NK-92 (cell line): ENCODE measurements around the gene PTPRG.
"Not testable (repeated sequence)": the region's sequence is repeated elsewhere in the genome, so short reads cannot be mapped to it uniquely, and the experiment has no call there.

Experiments used
- DNase-seq: peaks from one replicate; lab custom pipeline; 2025; ENCODE audit not compliant: unreplicated experiment; lab: John Stamatoyannopoulos, UW

The PTPRG gene

DNA sequence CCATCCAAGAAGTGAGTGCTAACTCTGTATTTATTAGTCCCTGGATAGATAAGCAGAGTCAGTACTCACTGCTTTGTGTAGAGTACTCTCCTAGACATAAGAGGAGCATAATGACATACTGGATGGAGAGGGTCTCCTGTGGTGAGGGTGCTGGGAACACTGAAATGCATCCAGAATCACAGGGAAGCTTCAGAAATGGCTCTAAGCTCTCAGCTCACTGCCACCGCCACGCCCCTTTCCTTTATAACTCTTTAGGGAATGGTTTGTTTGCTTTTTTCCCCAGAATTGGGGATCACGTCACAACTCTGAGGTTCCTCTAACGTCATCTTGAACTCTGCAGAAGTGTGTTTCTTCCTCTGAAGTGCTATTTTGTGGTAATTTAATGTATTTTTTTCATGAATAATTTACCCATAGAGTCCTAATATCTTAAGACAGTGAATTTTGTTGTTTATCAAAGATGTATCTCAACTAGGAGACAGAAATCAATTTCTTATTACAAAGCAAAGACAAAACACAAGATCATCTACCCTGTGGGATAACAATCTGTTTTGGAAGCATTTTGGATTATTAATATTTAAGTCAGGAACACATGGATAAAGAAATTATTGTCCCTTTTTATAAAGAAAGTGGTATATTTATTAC is 154.6 kb downstream of the PTPRG start:
- DNase-seq: no peak

DNA sequence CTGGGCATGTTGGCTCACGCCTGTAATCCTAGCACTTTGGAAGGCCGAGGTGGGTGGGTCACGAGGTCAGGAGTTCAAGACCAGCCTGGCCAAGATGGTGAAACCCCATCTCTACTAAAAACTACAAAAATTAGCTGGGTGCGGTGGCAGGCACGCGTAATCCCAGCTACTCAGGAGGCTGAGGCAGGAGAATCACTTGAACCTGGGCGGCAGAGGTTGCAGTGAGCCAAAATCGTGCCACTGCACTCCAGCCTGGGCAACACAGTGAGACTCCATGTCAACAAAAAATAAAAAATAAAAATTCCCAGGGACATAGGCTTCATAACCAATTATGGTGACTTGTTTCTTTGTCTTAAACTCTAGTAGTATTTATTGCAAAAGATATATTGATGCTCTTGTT is 155.3 kb downstream of the PTPRG start:
- DNase-seq: not testable (repeated sequence)

DNA sequence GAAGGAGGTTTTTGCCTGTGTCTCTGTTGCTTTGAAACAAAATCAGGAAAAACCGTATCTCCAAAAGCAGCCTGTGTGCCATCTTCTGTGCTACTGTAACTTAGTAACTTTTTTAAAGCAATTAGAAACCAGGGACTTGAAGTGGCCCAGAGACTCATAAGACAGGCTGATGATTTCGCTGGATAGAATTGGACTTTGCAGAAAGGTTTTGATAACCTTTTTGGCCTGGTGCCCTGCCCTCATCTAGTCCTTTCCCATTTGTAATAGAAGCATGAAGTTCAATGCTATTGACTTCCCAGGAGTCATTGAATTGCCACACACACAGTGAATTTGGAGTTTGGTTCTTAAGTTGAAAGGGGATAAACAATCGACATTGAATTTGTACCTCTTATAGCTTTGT is 157.2 kb downstream of the PTPRG start:
- no peak for DNase-seq

DNA sequence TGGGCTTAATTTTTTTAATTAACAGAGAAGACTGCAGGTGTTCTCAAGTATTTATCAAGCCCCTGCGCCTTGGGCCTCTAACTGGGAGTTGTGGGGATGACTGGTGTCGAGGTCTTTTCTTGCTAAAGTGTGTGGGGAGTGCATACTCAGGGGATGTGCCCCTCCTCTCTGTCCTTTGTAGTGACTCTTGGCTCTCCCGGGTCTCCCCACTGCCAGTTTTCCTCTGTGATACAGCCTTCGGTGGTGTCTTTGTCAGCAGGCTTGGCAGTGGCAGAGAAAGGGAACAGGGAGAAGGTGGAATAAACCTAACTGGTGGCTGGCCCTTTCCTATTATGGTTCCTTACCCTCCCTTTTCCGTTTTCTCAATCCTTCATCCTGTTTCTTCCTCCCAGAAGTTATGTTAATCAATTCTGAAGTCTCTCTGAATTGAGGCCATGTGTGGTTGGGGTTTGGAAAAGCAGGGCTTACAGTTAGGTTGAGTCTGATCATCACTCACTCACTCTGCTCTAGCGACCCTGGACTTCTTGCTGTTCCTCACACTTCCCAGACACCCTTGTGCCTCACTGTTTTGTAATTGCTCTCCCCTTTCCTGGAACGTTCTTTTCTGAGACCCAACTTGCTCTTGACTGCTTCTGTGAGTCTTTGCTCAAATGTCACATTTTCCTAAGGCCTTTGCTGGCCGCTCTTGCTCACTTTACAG is 158.1 kb downstream of the PTPRG start:
- no peak for DNase-seq

DNA sequence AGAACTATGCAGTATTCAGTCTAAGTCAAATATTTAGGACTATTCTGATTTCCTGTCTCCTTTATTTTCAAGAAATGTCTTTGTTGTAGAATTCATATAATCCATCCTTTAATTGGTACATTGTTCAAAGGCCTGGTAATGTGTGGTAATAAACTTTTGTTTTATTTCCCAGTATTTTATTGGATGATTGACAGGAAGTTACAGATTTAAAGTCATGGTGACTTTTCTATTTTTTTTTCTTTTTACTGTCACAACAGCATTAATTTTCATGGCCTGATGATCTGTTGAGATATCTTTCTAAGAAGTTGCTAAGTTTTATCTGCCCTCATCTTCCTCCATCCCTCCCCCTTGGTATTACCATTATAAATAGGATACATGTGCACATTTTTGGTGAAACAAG is 161.7 kb downstream of the PTPRG start:
- no peak for DNase-seq

DNA sequence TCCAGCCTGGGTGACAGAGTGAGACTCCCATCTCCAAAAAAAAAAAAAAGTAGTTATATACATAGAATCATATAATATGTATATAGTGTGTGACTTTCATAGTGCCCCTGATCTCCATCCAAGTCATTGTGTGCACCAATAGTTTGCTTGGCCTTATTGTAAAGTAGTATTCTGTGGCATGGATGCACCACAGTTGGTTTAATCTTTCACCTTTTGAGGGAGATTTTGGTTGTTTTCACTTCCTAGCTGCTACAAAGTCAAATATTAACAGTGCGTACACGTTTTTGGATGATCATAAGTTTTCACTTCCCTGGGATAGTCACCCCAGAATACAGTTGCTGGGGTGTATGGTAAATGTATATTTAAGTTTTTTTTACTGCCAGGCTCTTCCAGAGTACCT is 162.8 kb downstream of the PTPRG start:
- DNase-seq: no peak

DNA sequence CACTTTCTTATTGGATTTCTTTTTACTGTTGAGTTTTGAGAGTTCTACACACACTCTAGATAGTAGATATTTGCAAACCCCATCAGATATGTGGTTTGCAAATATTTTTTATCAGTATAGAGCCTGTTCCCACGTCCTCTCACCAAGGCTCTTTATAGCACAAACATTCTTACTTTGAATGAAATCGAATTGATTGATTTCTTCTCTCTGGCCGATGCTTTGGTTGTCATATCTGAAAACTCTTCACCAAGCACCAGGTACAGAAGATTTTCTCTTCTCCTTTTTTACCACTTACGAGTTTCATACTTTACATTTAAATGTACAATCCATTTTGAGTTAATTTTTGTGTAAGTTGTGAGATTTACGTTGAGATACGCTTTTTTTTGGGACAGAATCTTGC is 163.4 kb downstream of the PTPRG start:
- DNase-seq: no peak

DNA sequence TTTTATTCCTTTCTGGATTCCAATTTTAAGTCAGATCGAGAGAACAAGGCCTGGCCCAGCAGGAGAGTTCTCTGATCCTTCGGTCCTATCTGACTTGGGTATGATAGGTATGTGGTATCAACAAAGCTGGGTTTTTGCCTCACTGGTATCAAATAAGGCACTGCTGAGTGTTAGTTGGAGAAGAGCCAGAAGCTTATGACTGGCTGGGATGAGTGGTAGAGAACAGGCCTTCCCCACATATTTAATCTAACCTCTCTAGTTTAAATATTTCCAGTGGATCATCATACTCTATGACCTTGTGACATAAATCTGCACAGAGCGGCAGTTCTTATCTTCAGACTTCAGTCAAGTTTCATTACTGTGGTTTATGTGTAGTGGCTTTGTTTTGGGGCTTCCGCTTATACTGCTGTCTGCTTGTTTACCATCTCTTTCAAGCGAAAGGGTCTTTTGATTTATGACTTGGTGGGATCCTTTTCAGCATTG is 164.5 kb downstream of the PTPRG start:
- DNase-seq: no peak

DNA sequence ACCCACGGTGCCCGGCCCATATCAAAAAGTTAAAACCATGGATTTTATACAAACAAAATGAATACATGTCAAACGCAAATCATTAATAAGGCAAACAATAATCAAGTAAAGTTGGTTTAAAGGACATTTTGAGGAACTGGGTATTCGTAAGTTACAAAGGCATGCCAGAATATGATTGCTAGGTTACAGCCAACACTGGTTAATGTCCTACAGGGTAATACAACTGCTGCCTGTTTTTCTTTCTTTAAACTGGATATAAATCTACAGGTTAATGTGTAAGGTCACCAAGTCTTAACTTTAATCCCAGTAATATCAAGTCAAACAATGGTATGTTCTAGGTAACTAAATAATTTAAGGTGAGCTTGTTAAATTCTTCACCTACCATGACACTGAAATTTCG is 166.1 kb downstream of the PTPRG start:
- DNase-seq: no peak

DNA sequence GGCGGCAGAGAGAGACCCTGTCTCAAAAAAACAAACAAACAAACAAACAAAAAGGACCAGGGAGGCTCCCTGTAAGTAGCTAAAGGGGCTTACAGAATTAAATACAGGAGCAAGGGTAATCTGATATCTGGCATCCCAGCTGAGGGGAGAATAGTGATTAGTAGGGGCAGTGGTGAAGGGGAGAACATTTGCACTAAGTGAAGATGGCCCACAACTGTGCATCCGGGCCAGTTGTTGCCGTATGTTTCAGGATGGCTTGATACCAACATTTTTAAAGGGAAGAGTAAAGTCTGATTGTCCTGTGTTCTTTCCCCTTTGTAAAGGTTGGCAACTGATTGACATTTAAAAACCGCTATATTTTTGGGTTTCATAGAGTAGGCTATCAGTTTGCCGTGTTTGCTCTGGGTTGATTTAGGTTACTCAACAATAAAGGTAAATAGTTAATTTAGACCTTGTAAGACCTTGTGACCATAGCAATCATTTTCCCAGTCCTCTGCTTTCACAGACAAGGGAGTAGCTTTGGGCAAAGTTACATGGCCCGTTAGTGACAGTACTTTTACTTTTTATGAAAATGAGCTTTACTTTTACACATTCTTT is 167.8 kb downstream of the PTPRG start:
- no peak for DNase-seq

DNA sequence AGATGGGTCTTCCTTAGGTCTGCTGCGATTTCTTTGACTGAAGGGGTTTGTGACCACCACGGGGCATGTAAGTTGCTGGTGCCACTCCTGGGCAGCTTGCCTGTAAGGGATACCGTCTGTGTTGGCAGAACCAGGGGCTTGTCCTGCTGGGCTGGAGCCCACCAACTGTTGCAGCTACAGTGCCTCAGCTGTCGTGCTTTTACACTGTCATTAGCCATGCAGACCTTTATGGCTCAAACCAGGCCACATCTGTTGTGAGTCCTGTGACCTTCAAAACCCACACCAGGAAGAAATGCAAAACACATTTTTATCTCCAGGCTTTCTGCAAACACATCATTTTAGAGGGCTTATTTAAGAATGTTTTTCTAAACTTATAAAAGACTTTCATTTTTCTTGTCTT is 168.7 kb downstream of the PTPRG start:
- DNase-seq: no peak

DNA sequence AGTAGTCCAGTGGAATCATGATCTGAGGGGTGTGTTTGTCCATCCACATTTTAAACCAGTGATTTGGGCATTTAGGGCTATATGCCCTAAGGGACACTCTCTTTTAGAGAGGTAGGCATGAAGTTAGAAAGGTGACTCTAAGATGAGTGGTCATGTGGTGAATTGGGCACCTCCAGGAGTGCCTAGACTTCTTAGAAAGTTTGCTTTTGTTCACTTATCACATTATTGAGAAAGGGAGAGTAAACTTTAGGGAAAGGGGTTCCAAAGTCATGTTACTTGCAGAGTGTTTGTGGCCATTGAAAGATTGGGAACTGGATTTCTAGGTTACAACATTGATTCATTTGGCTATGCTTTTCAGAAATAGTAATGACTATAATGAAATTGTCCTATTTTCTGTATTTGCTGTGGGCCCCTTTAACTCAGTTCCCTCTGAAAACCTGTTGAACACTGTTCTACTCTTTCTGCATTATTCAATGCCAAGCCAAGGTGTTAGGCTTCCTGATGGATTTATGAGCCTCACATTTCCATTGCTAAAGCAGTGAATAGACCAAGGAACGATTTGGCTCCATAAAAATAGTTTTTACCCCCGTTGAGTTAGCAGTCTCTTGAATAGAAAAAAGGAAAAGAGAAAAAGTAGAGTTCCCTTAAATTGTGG is 169.3 kb downstream of the PTPRG start:
- DNase-seq: no peak

DNA sequence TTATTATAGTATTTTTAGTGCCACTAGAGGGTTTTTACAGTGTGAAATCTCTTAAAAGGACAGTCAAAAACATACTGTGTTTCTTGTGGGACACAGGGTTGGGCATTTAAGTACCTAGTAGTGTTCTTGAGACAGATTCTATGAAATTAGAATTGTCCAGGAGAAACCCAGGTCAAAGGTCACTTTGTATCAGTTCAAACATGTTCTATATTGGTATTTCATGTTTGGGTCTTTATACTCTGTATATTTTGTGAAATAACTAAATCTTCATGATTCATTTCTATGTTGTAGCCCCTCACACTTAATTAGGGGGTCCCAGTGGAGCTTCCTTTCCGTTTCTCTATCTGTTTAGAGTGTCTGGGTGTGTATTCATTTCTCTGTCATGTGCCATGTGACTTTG is 171.6 kb downstream of the PTPRG start:
- no peak for DNase-seq

DNA sequence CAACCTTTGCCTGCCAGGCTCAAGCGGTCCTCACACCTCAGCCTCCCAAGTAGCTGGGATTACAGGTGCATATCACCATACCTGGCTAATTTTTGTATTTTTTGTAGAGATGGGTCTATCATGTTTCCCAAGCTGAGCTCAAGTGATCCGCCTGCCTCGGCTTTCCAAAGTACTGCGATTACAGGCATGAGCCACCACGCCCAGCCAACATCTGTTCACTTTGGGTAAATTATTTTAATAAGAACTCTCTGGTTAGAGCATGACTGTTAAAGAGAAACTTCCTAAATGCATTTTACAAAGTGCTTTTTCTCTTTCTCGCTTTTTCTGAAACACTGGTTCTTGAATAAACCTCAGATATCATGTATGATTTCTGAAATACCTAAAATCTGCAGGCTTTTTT is 172.5 kb downstream of the PTPRG start:
- DNase-seq: no peak

DNA sequence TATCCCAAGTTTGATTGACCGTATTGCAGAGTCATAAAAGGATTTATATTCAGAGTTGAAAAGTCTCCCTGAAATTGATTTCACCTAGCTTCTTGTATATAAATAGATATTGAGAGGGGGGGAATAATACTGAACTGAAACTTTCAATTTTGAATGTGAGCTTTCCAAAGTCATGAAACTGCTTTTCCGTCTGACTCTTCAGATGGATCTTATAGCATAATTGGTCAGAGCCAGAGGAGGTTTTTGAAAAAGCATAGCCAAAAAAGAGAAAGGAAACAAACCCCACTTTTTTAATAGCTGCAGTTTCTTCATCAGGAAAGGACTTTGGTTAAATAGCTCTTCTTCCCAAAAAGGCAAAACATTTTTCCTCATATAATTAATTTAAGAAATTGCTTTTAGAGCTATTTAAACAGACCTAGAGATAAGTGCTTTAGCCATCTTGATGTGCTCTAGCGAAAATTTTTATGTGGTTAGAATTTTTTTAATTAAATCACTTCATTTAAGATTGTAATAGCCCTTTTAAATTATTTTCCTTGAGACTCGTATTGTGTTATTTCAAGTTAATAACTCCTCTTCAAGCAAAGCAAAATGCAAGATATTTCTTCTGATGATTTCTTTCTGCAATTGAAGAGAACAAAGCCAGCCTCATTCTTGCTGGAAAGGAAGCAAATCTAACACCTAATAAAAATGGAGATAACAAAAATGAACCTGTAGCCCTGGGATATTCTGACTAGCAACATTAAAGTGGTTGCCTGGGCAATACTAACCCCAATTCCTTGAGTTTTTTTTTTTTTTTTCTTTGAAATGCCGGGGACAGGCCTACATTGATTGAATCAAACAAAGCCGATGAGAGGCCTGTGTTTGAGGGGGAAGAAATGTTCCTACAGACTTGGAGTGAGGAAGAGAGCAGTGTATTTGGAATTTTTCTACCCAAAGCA is 173.6 kb downstream of the PTPRG start:
- no peak for DNase-seq

DNA sequence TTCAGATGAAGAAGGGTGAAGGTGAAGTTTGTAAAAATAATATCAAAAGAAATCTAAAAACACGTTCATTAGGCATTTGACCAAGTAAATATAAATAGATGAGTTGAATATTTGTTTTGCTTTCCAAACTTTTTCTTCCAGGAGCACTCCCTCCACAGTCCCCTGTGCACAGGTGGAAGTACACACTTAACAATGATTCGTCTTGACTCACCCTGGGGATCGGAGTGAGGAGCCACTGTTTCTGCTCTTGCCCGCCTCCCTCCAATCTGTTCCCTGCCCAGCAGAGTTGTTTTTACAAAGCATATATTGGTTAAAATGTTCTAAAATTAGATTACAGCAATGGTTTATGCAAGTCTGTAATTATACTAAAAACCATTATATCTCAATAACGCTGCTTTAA is 175.1 kb downstream of the PTPRG start:
- no peak for DNase-seq

DNA sequence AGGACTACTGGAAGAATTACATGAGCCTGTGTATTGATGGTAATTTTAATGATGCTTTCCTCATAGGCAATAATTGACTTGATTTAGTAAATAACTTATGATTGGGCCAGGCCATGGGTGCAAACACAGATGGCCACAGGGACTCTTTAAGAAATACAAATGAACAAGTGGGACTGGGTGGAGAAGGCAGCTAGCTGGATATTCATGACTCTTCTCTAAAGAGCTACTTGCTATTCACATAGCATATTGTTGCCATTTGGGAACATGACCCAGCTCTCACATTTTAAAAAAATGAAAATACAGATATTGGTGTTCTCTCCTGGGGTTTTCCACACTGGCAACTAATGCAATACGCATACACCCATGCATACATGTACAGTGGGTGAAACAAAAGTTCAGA is 178.3 kb downstream of the PTPRG start:
- no peak for DNase-seq

DNA sequence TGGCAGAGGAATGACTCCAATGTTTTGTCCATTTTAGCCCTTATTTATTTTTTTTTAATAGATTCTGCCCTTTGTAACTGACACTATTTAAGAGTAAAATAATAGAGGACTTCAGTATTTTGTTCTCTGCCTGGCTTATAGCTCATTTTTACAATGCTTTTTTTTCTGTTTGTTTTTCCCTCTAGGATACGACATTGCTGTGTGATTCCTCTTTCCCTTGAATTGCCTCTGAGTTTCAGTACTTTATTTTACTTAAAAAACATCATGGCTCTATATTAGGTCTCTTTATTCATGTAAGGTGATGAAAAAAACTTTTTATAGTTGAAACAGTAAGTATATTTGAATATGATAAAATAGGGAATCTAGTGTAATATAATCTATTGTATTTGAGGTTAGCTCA is 179.1 kb downstream of the PTPRG start:
- no peak for DNase-seq

DNA sequence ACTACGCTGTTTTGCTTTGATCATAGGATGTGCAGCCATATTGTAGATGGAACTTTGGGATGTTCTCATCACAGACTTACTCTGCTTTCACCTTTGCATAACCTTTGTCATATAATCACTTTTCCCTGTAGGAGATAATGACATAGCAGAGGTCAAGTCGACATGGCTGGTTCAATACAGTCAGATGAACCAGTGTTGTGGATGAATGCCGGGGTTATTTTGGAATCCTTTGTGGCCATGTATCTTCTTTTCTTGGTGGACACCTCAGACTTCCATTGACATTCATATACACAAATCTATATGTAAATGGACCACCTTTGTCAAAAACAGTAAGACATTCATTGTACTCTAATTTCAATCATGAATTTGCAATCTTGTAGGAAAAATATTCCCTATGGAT is 180.2 kb downstream of the PTPRG start:
- DNase-seq: no peak

DNA sequence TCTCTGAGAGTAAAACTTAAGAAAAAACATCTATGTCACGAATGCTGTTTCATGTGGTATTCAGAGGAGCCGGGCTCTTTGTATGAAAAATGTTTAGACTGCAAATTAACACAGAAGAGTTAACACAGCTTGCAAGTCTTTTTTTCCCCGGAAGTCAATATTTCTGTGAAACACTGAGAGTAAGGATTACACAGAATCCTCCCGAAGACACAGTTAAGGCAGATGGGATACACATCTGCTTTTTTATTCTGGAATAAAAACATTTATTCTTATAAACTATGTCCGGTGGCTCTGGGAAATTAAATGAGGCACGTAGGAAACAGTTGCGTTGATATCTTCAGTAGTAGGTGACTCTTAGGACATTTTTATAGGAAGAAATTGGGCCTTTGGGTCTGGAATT is 180.6 kb downstream of the PTPRG start:
- no peak for DNase-seq

DNA sequence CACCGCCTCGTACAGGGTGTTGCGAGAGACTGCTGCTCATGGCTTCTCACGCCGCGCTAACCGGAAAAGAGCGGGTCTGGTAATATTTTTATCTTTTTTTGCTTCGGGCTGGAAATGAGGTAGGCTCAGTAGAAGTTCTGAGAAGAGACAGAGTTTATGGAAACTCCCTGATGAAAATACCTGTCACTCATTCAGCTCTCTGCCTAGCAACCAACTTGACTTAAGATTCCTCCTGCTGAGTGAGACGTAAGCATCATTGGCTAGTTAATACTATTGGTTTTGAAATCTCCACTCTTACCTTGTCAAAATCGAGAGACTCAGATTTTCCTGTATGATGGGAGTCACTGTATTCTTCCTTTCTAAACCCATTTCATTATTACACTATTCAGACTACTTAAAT is 181.7 kb downstream of the PTPRG start:
- no peak for DNase-seq
